Activated CD8-positive, alpha-beta memory T cell treated with anti-CD3 and anti-CD28 coated beads for 1 hour (primary cell): ENCODE measurements around the gene PTPN1.
"Not testable (repeated sequence)": the region's sequence is repeated elsewhere in the genome, so short reads cannot be mapped to it uniquely, and the experiment has no call there.

Source experiments
- DNase-seq, 2 donors: peaks; one replicate each; pipeline ENCODE4 v3.0.0-alpha.2; 2020; ENCODE audit warnings: low read depth in 1 of 2; ENCODE audit errors: extremely low read depth in 1 of 2

Gene PTPN1

DNA sequence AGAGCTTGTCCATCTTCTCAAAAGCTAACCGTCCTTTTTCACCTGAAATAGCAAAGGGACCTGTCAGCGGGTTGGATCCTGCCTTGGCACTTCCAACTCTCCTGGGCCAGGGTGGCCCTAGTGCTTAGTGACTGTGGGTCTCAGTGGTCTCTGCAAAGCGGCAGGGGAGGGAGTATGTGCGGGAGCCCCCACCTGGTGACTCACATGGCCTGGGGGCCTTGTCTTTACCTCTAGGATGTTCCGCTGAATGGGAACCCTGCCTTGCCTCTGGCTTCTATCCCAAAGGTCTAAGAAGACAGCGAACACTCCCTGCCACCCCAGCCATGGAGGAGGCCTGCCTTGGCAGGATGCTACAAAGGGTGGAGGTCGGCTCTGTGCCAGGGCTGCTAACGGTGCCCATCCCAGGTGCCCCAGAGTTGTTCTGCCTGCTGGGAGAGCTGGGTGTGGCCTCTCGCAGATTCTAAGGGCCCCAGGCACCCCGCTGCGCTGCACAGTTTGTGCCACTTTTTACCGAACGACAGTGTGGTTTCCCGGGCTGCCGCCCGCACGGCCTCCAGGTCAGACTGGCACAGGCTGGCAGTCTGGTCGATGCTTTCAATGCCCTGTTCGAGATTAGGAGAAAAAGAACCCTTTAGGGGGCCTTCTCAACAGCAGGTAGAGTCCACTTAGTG lies 77.2 kb downstream of the PTPN1 start:
- no peak for DNase-seq

GRCh38 chr20:50588034-50588736 lies 78.0 kb downstream of the PTPN1 start:
- DNase-seq: peak; percentile 28 to 61

DNA sequence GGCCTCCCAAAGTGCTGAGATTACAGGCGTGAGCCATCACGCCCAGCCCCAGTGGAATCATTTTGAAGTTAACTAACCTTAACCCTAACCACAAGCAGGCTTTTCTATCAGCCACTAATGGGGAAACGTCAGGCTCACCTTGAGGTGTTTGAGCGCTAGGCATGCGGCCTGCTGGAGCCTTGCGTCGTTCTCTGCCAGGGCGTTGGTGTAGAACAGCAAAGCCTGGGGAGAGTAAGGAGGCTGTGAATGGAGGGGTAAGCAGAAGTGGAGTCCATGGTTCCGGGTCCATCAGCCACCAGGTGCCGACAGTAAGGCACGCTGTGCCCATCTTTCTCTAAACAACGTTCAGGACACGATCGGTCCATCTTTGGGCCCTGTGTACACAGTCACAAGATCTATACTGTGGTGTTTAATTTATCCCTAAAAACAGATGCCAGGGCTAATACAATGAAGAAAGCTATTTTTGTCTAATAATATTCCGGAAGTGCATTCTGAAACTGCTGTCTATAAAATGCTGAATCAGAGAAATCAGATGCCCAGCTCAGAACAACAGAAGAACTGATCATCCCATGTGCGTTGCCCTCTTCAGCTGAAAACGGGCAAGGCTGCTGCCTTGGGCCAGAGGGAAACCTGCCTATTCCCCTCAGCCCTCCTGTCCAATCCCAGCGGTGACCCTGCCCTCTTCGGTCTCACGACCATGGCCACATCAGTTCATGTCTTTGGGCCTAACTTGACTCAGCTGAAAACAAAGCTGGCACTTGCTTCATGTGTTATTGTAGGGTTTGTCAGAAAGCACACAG lies 79.6 kb downstream of the PTPN1 start:
- no peak for DNase-seq

- no peak for DNase-seq
These were observed 80.1 kb downstream of the PTPN1 start for GRCh38 chr20:50590348-50590664.

DNA sequence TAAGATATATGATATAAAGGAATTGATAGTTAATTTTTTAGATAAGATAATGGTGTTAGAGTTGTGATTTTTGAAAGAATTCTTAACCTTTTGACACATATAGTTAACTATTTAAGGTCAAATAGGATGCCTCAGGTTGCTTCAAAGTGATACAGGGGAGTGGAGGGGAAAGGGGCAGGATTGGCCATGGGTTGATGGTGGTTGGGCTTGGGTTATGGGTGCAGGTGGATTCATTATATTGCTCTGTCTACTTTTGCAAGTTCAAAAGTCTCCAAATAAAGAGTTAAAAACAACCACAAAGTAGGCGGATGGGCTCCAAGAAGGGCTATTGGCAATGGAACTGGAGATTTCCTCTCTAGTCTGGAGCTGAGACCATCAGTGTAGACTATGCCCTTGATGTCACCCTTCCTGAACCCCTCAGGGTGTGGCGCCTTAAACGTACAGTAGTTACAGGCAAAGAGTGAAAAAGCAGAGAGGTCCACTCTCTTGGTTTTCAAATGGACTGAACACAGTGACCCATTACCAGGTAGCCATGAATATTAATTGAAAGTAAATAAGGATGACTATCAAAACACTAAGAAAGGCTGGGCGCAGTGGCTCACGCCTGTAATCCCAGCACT lies 81.2 kb downstream of the PTPN1 start:
- no peak for DNase-seq

- DNase-seq: no peak
These were observed 82.3 kb downstream of the PTPN1 start for GRCh38 chr20:50592282-50593004.

DNA sequence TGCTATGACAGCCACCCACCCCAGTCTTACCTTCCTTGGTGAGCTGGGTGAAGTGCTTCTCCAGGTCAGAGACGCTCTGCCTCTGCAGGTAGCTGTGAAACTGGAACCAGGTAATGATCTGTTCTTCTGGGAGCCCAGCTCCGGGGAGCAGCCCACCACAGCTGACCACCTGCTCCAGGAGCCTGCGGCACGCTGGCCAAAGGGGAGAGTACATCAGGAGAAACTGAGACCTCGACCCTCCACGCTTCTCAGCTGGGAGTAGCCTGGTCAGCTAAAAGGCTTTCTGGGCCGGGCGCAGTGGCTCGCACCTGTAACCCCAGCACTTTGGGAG lies 82.8 kb downstream of the PTPN1 start:
- DNase-seq: no peak

GRCh38 chr20:50594231-50594590 lies 84.0 kb downstream of the PTPN1 start:
- no peak for DNase-seq

- no peak for DNase-seq
These were observed 84.6 kb downstream of the PTPN1 start for GRCh38 chr20:50594591-50595432.

DNA sequence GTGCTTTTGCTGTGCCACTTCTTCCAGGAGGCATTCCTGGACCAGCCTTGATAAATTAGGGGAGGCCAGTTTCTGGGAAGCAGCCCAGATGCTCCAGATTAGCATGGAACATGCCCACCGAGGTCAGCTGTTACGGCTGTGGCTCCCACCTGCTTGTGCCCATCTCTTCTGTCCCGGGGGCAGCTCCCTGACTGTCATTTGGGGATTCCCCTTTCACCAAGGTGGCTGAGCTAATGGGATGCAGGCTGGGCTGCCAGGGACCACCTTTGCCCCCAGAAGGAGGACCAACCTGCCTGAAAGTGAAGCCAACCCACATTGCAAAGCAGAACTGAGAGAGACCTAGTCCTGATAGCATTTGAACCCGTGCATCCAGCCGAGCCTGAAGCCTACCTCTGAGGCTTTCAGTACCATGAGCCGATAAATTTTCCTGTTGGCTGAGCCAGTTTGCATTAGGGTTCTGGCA lies 85.3 kb downstream of the PTPN1 start:
- no peak for DNase-seq

- DNase-seq: no peak
These were observed 86.0 kb downstream of the PTPN1 start for GRCh38 chr20:50595988-50596693.

DNA sequence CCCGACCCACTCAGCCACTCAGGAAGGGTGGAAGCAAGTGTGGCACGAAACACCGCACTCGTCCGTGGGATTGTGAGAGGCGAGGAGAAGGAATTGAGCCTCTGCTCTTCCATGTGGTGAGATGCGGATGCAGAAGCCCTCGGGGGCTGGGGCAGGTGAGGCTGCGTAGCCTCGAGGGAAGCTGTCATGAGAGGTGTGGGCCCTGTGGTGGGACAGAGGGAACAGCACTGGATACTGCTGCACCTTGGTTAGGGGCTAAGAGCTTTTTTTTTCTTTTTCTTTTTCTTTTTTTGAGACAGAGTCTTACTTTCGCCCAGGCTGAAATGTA lies 86.5 kb downstream of the PTPN1 start:
- no peak for DNase-seq

- DNase-seq: no peak
These were observed 87.3 kb downstream of the PTPN1 start for GRCh38 chr20:50597406-50597969.

GRCh38 chr20:50598074-50598473 lies 87.9 kb downstream of the PTPN1 start:
- DNase-seq: no peak

GRCh38 chr20:50598768-50599167 lies 88.6 kb downstream of the PTPN1 start:
- DNase-seq: not testable (repeated sequence)

- DNase-seq: no peak
These were observed 90.2 kb downstream of the PTPN1 start for GRCh38 chr20:50600281-50600895.

GRCh38 chr20:50601511-50602431 lies 91.6 kb downstream of the PTPN1 start:
- DNase-seq: no peak
